ENCODE measurements around the gene PPP3CA. TPM values are rescaled to one million over a fixed set of nuclear protein-coding genes. Genes with fewer than 3 reads are reported as not detected.

The PPP3CA gene
- total RNA-seq, 1 donor from 2014 or later: 64.5 TPM

DNA sequence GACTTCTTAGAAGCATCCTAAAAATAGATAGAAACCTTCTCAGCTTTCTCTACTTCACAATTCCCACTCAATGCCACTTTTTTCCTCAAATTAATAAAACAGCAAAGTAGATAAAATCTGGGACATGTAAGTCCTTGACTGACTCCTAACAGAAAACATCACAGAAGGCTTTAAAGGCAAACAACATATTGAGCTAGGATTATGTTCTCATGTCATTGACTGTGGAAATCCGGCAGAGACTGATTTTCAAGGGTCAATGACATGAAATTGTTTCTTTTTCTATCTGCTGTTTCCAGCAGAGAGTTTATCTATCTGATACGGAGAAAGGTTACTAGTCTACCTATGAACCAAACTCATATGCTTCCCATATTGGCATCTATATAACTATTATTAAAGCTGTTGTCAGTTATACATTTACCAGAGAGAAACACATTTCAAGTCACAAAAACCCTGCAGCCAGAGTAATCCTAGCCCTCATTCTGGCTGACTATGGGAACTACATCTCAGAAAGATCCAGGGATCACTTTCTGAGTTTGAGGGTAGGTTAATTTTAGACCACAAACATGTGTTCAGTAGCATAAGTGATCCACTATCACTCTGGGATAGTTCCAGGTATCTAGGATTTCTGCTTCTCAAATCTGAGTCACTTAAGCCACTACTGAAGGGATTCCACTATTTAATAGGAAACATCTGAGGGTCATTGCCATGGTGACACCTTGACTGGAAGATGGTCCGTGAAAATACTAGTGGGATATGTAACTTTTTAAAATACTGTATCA, 147.6 kb downstream of the PPP3CA start:
- Histone ChIP-seq H3K4me3 (no peak overlapping the region), H3K27ac (no peak overlapping the region), H3K36me3 (no peaks in the 10 kb centered on the region), H3K9me3 (no peaks in the 10 kb centered on the region), H3K27me3 (no peaks in the 10 kb centered on the region), H3K4me1 (peaks cover 0 to 6% of the 10 kb centered on the region in 2 donors)
- intact Hi-C loops (cut with DNase I): no loop called here
- DNase-seq (ENCODE audit: low spot score in 2 of 2): no peak
- TF ChIP-seq, protein P1, sequence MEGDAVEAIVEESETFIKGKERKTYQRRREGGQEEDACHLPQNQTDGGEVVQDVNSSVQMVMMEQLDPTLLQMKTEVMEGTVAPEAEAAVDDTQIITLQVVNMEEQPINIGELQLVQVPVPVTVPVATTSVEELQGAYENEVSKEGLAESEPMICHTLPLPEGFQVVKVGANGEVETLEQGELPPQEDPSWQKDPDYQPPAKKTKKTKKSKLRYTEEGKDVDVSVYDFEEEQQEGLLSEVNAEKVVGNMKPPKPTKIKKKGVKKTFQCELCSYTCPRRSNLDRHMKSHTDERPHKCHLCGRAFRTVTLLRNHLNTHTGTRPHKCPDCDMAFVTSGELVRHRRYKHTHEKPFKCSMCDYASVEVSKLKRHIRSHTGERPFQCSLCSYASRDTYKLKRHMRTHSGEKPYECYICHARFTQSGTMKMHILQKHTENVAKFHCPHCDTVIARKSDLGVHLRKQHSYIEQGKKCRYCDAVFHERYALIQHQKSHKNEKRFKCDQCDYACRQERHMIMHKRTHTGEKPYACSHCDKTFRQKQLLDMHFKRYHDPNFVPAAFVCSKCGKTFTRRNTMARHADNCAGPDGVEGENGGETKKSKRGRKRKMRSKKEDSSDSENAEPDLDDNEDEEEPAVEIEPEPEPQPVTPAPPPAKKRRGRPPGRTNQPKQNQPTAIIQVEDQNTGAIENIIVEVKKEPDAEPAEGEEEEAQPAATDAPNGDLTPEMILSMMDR (IDR thresholded peaks at IDR 0.05): no peak

DNA sequence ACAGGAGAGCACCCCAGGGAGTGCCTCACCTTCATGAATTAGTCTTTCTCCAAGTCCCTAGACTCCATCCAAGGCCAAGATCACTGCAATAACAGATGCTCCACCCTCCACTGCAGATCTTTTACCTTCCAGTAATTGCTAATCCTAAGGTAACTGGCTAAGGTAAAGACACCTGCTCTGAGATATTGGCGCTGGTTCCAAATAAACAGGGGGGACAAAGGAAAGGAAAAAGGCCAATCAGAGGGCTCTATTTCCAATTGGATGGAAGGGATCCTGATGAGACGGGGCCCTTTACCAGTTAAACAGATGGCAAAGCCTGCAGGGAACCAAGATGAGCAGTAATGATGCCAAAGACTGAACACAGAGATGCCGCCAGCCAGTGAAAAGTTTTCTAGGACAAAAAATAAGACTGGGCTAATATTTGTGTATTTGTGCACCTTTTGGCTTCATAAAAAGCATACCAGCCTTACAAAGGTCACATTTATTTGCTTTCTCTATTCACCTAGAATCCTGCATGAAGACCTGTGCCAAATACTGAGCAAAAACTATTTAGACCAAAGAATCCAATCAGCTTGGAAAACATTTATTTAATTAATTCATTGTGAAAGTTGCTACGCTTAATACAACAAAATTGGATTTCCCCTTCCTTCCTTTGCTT, 148.5 kb downstream of the PPP3CA start:
- TF ChIP-seq, protein P1 (IDR thresholded peaks at IDR 0.05): no peak
- H3K27me3 ChIP-seq: no peaks in the 10 kb centered on the region
- DNase-seq (ENCODE audit: low spot score in 2 of 2): no peak
- intact Hi-C loops (cut with DNase I): no loop called here
- no peaks in the 10 kb centered on the region for H3K9me3 ChIP-seq
- H3K4me3 ChIP-seq: no peak overlapping the region
- no peaks in the 10 kb centered on the region for H3K36me3 ChIP-seq
- H3K4me1 ChIP-seq: peaks cover 0 to 6% of the 10 kb centered on the region in 2 donors
- H3K27ac ChIP-seq: no peak overlapping the region

DNA sequence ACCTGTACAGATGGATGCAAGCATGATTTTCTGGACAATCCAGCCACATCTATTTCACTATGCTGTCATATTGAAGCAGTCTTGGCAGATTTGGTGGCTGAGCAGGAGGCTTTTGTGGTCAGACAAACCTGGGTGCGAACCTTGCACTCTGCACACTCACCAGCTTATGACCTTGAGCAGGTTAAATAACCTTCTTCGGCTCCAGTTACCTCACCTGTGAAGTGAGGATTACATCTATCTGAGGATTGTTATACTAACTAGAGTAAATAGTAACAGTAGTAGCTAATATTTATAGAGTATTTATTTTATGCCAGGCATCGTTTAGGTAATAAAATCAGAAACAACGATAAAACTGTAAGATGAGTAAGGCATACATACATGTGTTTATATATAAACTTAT, 150.0 kb downstream of the PPP3CA start:
- Histone ChIP-seq H3K4me1 (peaks cover 0 to 7% of the 10 kb centered on the region in 2 donors), H3K4me3 (no peak overlapping the region), H3K36me3 (no peaks in the 10 kb centered on the region), H3K27ac (no peak overlapping the region), H3K27me3 (no peaks in the 10 kb centered on the region), H3K9me3 (no peaks in the 10 kb centered on the region)
- TF ChIP-seq, protein P1 (IDR thresholded peaks at IDR 0.05): no peak
- no peak for DNase-seq (ENCODE audit: low spot score in 2 of 2)
- intact Hi-C loops (cut with DNase I): no loop called here

DNA sequence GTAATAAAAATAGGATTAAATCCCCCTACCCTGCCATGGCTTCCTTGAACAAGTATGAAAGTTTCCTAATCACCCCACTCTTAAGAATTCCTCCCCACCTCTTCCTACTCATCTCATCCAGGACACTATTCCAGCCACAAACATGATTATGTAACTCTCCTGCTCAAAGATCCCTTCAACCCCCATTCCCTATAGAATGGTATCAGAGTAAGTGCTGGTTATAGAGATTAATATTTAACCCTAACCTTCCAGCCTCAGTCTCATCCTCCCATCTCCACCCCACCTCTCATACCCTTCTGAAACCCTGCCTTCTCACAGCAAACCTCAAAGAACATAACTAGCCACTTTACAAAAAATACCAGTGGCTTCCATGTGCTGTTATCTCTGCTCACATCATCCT, 155.1 kb downstream of the PPP3CA start:
- no peak overlapping the region for H3K4me3 ChIP-seq
- H3K4me1 ChIP-seq: peaks cover 4 to 14% of the 10 kb centered on the region in 2 donors
- intact Hi-C loops (cut with DNase I): no loop called here
- no peaks in the 10 kb centered on the region for H3K27me3 ChIP-seq
- no peaks in the 10 kb centered on the region for H3K36me3 ChIP-seq
- no peak for DNase-seq (ENCODE audit: low spot score in 2 of 2)
- H3K9me3 ChIP-seq: no peaks in the 10 kb centered on the region
- peak overlapping the region; percentile 61 to 67 for H3K27ac ChIP-seq
- TF ChIP-seq, protein P1 (IDR thresholded peaks at IDR 0.05): no peak

DNA sequence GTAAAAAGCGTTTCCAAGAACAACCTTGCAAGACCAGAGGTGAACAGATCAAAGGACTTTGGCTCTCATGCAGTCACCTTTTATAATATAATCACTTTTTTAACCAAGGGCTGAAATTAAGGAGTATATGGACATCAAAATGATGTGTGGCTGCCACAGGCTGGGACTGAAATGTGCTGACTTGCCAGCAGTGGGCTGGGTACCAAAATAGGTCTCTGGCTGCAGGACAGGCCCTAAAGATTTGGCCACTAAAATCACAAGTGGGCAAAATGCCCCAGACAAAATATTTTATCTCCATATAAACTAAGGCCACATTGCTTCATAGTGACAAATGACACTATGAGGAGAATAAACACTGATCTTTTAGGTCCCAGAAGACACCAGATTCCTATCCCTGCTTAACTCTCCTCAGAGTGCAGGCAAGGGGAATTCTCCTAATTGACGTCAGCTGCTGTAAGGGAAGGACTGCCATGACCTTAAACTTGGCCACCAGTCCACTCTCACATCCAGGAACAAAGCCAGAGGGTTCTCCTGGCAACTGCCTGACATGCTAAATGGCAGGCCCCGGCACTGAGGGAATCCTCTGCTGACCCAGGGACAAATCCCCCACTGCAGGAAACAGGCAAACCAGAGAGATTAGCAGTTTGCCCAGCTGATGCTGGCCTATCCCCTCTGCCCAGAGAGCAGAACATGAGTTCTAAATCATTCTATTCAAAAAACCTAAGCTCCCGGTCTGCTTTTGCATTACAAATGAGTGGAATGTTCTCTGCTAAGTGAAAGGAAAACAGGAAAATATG, 155.8 kb downstream of the PPP3CA start:
- Histone ChIP-seq H3K27me3 (no peaks in the 10 kb centered on the region), H3K4me3 (peak overlapping the region in 1 of 2 donors; percentile 7), H3K27ac (peak overlapping the region; percentile 61 to 67), H3K9me3 (no peaks in the 10 kb centered on the region), H3K4me1 (peaks cover 4 to 14% of the 10 kb centered on the region in 2 donors), H3K36me3 (no peaks in the 10 kb centered on the region)
- TF ChIP-seq, protein P1 (IDR thresholded peaks at IDR 0.05): no peak
- DNase-seq (ENCODE audit: low spot score in 2 of 2): peak; percentile 15 to 87
- intact Hi-C loops (cut with DNase I): no loop called here
